ENCODE data around the gene SMARCAL1.

SMARCAL1 gene

DNA sequence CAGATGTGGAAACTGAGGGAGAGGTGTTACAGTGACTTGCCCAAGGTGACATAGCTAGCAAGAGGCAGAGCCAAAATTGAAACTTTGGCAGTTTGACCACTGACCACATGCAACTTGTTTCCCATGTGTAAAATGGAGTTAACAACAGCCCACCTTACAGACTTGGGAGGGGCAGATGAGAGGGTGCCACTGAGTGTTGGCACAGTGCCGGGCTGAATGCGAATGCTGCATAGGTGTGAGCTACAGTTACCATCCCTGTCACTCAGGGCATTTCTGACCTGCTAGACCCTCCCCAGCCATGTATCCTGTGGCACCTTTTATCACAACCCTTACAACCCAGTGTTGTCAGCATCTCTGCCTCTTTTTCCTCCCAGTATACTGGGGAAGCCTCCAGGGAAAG lies 10.8 kb downstream of the SMARCAL1 start:
- no peak overlapping the region for H3K27ac ChIP-seq
- TF ChIP-seq, protein P1, sequence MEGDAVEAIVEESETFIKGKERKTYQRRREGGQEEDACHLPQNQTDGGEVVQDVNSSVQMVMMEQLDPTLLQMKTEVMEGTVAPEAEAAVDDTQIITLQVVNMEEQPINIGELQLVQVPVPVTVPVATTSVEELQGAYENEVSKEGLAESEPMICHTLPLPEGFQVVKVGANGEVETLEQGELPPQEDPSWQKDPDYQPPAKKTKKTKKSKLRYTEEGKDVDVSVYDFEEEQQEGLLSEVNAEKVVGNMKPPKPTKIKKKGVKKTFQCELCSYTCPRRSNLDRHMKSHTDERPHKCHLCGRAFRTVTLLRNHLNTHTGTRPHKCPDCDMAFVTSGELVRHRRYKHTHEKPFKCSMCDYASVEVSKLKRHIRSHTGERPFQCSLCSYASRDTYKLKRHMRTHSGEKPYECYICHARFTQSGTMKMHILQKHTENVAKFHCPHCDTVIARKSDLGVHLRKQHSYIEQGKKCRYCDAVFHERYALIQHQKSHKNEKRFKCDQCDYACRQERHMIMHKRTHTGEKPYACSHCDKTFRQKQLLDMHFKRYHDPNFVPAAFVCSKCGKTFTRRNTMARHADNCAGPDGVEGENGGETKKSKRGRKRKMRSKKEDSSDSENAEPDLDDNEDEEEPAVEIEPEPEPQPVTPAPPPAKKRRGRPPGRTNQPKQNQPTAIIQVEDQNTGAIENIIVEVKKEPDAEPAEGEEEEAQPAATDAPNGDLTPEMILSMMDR (conservative IDR thresholded peaks at IDR 0.05), result no peak

DNA sequence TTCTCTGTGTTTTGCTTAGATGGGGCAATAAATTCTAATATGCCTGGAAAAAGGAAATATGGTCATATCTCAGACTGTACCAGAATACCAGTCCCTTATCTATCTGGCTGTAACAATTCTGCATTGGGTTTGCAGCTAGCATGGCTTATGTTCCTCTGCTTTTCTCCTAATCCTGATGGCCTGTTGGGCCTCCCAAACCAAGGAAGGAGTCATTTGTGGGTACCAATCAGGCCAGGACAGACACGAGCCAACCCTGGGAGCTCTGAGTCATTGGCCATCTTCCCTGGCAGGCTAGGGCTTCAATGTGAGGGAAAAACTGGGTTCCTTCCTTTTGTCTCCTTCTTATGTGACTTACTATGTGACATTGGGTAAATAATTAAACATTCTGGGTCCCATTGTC lies 12.0 kb downstream of the SMARCAL1 start:
- TF ChIP-seq, protein P1 (conservative IDR thresholded peaks at IDR 0.05), result no peak

GRCh38 chr2:216425008-216425787 lies 12.9 kb downstream of the SMARCAL1 start:
- H3K27ac ChIP-seq, result no peak overlapping the region
- TF ChIP-seq, protein P1 (conservative IDR thresholded peaks at IDR 0.05), result no peak

More for the DNA sequence above, 12.0 kb downstream of the SMARCAL1 start:
- no peak overlapping the region for H3K27ac ChIP-seq

- H3K27ac ChIP-seq, result no peak overlapping the region
- TF ChIP-seq, protein P1 (conservative IDR thresholded peaks at IDR 0.05), result no peak
Observed at GRCh38 chr2:216426166-216426777, 14.0 kb downstream of the SMARCAL1 start.

DNA sequence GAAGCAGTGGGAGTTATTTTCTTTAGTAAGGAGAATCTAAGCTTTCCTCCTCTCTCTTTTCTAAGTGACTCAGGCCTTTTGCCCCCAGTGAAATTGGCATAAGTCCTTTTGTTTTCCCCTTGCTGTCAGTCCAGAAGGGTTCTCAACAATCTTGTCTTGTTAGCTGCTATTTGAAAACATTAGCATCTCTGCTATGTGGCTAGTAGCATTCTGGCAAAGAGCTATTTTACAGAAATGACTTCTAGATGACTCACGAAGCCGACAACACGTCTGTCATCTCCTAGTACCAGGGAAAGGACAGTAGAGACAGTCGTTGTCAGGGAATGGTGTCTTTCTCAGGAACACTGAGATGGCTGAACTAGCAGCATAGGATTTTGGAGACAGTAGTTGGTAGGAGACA lies 14.7 kb downstream of the SMARCAL1 start:
- no peak overlapping the region for H3K27ac ChIP-seq
- TF ChIP-seq, protein P1 (conservative IDR thresholded peaks at IDR 0.05), result no peak

GRCh38 chr2:216428618-216429350 lies 16.5 kb downstream of the SMARCAL1 start:
- no peak overlapping the region for H3K27ac ChIP-seq
- TF ChIP-seq, protein P1 (conservative IDR thresholded peaks at IDR 0.05), result no peak

DNA sequence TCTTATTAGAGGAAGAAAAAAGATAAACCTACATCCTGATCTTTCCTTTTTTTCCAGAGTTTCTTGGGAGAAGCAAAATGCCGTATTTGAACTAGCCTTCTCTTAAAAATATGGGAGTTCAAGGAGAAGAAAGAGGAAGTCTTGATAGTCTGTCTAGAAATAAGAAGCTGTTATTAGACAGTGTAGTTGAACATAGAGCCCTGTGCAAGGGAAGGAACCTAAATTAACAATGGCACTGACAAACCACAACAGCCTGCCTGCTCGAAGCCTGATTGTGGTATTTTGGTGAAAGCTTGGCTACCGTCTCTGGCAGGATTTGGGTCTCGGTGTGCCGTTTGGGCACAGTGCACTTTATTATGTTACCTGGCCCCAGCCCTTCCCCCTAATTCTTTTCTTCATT lies 17.1 kb downstream of the SMARCAL1 start:
- TF ChIP-seq, protein P1 (conservative IDR thresholded peaks at IDR 0.05), result no peak
- no peak overlapping the region for H3K27ac ChIP-seq
